Cardiac septum (tissue), 1 donor: ENCODE measurements around the gene RHOB. TPM values are rescaled to one million over a fixed set of nuclear protein-coding genes. Genes with fewer than 3 reads are reported as not detected.
"Not testable (repeated sequence)": the region's sequence is repeated elsewhere in the genome, so short reads cannot be mapped to it uniquely, and the experiment has no call there.

Experiments
- DNase-seq: peaks from one replicate; pipeline ENCODE4 v3.0.0-alpha.2; 2020; ENCODE audit warnings: low spot score
- intact Hi-C: fragments of 100-400 bp; cut with DNase I; formaldehyde crosslinking; loops from one replicate; pipeline ENCODE4 v1.14.0; 2022
- total RNA-seq: library from RNA; stranded (reverse); fragmentation: NEBNext Ultra II Directional; extraction: Animal tissue kit (Norgen Biotek cat#: 25700); gene quantifications from one replicate; pipeline ENCODE4 v1.2.1, GENCODE V29; 2021
- donor health status: DM: no; HTN: no; CAD: no.

The RHOB gene
- total RNA-seq, 1 donor from 2014 or later = 98.4 TPM

DNA sequence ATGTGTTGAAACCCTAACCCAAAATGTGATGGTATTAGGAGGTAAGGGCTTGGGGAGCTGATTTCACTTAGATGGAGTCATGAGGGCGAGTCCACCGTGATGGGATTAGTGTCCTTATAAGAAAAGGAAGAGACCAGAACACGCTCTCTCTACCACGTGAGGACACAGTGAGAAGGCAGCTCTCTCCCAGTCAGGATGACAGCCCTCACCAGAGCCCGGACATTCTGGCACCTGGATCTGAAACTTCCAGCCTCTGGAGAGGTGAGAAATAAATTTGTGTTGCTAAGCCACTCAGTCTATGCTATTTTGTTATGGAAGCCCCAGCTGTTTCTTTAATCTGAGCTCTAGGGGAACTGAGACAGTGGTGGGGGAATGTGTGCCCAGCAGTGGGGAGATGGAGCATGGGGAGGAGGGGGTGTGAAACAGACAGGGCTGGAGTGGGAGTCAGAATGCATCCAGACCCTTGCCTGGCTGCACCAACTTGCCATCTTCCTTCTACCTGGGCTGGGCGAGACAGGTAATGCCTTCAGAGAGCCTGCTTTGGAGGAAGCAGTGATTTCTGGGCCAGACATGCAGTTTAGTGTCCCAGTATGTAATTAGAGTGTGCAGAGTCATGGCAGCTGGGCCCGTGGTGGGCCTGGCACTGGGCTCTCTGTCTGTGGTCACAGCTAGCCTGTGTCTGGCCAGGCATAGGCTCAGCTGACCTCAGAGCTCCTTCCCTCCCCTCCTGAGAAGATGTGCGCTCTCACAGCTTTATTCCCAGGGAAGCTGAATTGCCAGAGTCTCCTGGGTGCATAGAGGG, 38.1 kb downstream of the RHOB start:
- intact Hi-C loops = no loop called here
- peak; percentile 20 for DNase-seq

DNA sequence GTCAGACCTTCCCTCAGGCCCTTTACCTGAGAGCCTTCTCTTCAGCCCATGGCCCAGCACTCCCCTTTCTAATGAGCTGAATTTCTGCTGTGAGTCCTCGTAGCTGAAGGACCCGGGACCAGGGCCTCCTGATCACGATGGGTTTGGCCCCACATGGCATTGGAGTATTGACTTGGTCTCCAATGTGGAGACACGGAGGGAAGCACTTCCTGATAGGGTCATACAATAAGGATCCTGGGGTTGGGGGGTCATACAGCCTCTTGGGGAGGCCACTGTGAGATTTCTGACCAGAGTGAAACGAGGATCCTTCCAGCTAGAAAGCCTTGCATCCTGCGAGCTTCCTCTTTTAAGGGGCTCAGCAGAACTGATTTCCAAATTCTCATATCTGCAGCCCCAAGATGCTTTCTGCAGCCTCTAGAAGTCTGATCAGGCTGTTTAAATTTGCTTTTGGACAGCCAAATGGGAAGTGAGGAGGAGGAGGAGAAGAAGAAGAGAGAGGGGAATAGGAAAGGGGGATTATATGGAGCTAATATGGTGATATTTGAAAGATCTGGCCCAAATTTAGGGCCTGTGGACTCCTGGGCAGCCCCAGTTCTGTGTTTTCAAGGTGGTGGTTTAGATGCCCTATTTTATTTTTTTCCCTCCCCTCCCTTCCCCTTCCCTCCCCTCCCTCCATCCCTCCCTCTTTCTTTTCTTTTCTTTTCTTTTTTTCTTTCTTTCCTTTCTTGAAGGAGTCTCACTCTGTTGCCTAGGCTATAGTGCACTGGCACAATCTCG, 38.9 kb downstream of the RHOB start:
- DNase-seq = peak; percentile 29
- intact Hi-C loops = no loop called here

DNA sequence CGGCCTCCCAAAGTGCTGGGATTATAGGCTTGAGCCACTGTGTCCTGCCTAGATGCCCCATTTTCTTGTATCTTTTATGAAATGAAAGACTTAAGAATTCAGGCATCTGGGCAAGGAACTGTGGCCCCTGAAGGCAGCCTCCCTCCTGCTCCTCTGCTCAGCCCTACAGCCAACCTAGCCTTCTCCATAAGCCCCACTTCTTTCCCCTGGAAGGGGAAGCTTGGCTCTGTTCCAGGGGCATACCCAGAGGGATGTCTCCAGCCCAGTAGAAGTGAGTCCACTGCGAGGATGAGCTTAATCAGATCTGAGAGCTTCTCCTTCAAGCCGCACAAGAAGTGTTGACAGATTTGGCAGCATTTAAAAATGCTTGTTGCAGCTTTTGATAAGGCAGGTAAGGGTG, 39.7 kb downstream of the RHOB start:
- intact Hi-C loops = no loop called here
- DNase-seq = peak; percentile 63

DNA sequence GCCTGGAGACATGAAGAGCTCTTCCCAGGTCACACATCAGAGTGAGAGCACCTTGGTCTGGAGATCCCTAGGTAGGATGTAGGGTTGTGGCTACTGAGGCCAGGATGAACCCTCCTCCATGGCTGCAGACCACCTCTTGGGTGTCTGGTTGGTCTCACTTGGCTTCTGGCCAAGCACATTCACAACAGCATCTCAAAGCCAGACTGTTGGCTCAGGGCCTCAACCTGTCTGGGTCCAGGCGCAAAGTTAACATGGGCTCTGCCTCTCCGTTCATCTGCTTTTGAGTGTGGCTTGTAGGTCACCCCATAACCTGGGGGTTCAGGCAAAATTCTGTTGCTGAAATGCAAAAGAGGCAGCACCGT, 40.1 kb downstream of the RHOB start:
- no peak for DNase-seq
- intact Hi-C loops = no loop called here

DNA sequence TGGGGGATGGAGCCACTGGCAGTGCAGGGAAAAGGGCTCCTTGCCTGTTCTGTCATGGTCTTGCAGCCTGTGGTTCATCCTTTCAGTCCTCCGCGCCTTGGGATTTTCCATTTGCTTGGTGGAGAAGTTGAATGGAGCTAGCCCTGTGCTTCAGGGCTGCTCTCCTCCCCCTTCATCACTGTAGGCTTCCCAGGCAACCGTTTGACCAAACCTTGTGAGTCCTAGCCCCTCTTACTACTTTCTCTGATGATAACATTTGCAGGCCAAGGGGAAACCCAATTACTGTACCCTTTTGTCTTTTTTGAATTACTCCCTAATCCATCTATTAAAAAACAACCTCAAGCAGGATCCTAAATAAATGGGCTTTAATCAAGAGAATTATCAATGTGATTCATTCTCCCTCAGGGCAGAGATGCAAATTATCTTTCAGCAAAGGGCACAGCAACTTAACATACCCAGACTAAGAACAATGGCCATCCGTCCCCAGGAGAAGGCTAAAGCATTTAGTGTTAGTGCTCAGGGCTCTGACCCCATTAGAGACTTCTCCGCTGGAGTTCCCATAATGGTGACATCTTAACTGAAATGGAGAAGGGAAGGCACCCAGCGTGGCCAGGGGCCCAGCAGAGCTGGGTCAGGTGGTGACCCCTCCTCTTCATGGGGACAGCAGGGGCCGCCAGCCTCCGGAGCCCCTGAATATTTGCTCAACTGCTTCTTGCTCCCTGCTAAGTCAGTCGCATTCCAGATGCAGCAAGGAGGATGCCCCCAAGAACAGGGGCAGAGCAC, 40.7 kb downstream of the RHOB start:
- peak; percentile 58 for DNase-seq
- intact Hi-C loops = no loop called here

DNA sequence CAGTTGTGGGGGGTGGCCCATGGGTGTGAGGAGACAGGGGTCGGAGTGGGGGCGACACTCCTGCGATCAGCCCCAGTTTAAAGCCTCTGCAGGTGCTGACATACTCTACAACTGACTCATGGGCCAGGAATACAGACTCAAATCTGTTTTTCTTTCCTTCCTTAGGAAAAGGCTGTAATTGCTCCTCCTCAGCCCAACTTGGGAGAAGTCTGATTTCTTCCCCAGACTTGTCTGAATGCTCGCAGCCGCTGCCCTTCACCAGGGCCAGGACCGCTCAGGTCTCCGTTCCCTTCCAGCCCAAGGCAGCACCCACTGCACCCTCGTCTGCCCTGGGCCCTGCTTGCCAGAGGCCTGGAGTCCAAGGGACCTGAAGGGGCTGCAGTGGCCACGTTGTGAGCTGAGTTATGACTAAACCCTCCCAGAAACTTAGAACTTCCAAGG, 41.3 kb downstream of the RHOB start:
- DNase-seq = peak; percentile 67
- intact Hi-C loops = no loop called here

DNA sequence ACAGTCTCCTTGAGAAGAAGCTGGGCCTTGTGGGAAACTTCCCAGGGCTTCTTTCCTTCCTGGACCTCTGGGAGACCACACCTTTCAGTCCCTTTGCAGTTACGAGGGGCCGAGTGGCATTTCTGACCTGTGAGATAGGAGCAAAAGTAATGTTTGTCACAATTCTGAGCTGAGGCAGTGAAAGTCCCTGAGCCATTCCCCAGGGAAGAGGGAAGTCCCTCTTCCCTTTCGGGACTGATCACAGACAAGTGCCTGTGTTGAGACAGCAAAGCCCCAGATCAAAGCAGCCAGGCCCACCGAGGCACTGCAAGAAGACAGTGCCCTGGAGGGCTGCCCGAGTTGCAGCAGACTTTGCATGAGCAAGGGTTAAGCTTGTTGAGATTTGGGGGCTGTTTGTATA, 41.9 kb downstream of the RHOB start:
- intact Hi-C loops = no loop called here
- DNase-seq = peak; percentile 59

DNA sequence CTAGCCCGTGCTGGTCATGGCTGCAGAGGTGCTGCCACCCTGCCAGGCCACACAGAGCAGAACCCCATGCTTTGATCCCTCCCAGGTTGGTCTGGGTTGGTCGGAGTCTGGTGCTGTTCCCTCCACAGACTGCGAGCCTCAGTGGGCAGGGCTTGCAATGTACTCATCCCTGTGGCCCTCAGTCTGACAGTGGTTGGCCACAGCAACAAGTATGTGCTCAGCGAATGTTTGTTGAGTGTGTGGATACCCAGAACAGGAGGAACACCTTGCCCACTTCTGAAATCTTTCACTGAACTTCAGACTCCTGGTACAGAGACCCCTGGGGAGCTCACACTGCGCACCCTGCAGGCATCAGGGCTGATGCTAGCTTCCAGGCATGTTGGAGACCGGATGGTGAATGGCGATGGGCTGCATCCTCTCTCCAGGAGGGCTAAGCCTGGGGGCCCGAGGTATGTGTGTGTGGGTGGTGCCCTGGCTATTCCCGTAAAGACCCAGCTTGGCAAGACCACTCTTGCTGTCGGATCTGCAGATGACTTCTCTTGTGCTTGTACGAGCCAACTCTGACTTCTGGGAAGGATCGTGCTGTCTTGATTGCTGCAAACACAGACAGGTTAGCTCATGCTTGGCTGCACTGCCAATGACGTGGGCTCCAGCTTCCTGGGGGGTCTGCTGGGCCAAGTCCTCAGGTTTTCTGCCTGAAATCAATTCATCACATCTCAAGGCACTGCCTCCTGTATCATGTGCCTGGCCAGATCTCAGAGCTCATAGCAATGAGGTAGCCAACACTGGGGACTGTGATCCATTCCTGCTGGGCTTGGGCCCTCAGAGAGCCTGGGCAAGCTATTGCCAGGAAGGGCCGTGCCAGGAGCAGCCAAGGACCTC, 43.7 kb downstream of the RHOB start:
- DNase-seq = no peak
- intact Hi-C loops = no loop called here

DNA sequence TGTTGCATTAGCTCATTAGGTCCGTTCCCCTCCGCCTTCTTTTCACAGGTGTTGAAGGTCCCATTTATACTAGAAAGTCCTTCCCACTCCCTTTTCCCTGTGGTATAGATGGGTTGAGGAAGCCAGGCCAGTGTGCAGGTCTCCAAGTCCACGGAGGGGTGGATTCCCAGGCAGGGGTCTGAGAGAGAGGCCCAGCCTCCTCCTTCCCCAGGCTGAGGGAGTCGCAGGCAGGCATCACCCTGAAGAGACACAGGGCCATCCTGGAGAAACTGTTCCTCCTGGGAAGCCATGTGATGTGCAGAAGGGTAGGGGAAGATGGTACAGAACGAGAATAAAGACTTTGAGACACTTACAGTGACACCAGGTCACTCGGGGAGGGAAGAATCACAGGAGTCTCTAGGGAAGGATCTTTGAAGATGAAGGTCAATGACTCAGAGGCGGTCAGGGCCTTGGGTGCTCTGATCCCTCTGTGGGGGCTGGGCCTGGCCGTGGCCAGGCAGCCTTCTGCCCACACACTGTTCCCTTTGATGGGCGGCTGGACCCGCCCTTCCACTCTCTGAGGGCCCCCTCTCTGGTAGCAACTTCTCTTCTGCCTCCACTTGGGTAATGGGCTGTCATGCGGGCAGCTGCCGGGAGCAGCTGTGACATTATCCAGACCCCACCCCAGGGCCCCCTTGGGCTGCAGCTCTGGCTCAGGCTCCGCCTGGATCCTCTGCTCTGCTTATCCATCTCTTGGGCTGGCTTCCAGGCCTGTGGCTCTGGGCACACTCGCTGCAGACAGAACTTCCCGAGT, 45.1 kb downstream of the RHOB start:
- no peak for DNase-seq
- intact Hi-C loops = no loop called here

DNA sequence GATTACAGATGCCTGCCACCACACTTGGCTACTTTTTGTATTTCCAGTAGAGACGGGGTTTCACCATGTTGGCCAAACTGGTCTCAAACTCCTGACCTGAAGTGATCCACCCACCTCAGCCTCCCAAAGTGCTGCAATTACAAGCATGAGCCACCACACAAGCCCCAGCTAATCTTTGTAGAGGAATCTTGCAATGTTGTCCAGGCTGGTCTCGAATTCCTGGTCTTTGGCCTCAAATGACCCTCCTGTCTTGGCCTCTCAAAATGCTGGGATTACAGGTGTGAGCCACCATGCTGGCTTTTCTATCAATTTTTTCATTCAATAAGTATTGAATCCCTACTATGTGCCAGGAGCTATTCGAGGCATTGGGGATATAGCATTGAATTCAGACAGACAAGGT, 46.2 kb downstream of the RHOB start:
- DNase-seq, intact Hi-C loops: not testable (repeated sequence)

DNA sequence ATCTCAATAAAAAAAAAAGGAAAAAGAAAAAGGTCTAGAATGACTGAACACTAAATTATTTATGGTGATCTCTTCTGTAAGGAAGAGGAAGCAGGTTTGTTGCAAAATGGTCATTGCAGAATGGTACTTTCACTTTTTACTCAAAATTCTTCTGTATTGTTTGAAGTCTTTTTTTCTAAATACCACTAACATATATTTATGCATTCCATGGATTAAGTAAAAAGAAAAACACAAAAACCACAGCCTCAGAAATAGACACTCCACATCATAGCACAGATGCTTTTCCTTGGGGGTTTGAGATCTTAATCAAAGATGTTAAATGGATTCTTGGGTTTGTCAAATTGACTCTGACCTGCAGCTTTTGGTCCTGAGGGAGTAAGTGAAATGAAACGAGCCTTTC, 47.4 kb downstream of the RHOB start:
- DNase-seq = no peak
- intact Hi-C loops = no loop called here

DNA sequence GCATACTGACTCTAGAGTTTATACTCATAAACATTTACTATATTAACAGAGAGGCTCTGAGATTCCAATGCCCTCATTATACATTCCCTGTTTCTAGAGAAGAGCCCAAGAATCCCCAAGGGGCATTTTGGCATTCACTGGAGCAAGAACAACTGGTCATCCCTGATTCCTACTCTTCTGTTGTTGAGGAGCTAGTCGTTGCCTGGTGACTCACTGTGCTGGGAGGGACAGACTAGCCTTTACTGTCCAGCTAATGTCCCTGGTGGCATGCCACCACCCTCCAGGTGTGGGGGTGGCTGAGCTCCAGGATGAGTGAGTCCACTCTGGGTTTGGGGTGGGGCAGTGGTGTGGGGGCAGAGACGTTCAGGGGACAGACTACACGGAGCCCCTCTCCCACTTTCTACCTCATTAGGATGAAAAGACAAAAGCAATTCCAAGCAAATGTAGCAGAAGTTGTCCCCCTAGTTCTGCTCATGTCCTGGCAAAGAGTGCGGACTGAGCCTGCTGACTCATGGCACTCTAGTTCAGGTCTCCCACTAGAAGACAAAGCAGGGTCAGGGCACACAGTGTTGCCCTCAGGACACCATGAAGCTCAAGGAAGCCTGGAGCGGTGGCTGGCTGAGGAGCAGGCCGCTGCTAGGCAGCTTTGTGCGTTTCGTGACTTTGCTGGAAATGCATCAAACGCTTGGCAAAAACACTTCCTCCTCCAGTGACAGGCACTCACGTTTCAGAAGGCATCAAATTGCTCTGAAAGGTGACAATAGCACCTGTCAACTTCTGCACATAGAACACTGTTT, 49.4 kb downstream of the RHOB start:
- intact Hi-C loops = no loop called here
- no peak for DNase-seq

DNA sequence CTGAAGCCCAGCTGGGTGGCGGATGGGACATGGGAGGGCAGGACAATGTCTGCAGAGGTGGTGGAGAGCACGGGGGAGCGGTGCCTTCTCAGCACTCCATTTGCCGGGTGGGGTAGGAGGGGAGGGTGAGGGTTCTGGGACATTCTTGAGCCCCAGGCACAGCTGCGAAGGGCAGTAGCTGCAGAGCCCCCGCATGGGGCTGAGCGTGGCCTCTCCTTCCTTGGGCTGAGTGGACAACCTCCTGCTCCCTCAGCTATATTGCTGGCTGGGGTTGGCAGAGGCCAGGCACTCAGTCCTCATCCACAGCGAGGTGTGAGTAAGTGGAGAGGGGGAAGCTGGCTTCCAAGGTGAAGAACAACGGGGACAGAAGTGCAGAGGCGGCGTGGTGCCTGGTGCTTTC, 50.1 kb downstream of the RHOB start:
- no peak for DNase-seq
- intact Hi-C loops = no loop called here

Other genes starting within 250 kb of the RHOB start
- gene SDC1, start 221.9 kb upstream of the RHOB start, total RNA-seq = 0.32 TPM
- 75.6 TPM for gene PUM2, start 96.2 kb upstream of the RHOB start, total RNA-seq
- gene HS1BP3, start 204.0 kb downstream of the RHOB start, total RNA-seq = 15.6 TPM
- gene GDF7, start 220.1 kb downstream of the RHOB start, total RNA-seq = 0.94 TPM